ENCODE results near the gene CAMKK2.

- TF ChIP-seq, protein P1, sequence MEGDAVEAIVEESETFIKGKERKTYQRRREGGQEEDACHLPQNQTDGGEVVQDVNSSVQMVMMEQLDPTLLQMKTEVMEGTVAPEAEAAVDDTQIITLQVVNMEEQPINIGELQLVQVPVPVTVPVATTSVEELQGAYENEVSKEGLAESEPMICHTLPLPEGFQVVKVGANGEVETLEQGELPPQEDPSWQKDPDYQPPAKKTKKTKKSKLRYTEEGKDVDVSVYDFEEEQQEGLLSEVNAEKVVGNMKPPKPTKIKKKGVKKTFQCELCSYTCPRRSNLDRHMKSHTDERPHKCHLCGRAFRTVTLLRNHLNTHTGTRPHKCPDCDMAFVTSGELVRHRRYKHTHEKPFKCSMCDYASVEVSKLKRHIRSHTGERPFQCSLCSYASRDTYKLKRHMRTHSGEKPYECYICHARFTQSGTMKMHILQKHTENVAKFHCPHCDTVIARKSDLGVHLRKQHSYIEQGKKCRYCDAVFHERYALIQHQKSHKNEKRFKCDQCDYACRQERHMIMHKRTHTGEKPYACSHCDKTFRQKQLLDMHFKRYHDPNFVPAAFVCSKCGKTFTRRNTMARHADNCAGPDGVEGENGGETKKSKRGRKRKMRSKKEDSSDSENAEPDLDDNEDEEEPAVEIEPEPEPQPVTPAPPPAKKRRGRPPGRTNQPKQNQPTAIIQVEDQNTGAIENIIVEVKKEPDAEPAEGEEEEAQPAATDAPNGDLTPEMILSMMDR (IDR thresholded peaks at IDR 0.05), result no peak
- TF ChIP-seq POLR2A (IDR thresholded peaks at IDR 0.05), result no peak
Observed at GRCh38 chr12:121330195-121330594, 33.7 kb upstream of the CAMKK2 start.
